GM21737 (cell line): ENCODE data around the gene RAB11A.

Experiments used
- ATAC-seq: cut with Tn5 transposase; IDR thresholded peaks from one replicate; pipeline ENCODE4 v1.9.1; 2021; ENCODE audit warnings: mild to moderate bottlenecking, moderate library complexity; ENCODE audit not compliant: unreplicated experiment

Gene RAB11A

DNA sequence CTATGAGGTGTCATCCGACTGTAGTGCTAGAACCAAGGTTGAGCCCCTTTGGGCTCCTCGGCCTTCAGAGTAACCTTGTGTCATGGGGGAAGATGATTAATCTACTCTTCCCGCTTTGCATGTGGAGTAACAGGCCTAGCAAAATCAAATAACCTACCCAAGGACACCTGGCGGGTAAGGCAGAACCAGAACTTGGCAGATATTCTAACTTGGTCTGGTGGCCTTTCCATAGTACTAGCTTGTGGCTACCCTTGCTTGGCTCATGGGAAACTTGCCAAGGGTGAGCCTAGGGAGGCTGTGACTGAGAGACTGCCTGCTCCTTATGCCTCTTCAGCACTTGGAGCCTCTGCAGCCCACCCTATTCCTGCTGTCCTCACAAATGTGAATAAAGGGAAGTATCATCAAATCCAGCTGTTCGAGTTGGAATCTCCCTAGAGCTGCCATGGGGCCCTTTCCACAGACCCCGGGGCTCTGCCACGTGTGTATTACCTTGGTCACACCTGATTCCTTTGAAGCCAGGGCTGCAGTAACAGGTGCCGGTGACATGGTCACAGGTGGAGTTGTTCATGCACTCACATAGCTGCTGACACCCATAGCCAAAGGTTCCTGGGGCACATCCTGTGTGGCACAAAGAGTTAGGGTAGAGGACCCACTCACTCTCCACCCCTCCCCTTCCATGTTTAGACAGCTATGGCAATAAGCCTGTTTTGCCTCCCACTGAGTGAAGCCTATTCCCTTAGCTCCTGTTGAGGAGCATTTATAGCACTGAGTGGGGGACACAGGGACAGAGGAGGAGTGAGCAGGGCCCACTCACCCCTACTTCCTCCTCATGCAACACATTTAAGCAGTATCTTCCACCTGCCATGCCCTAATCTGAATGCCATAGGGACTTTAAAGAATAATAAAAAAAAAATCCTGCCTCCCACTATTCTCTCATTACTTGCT is 46.0 kb downstream of the RAB11A start:
- no peak for ATAC-seq

GRCh38 chr15:65916041-65916663 is 46.9 kb downstream of the RAB11A start:
- ATAC-seq, result no peak

- ATAC-seq, result peak; percentile 39
These were observed 47.5 kb downstream of the RAB11A start for GRCh38 chr15:65916664-65917406.

DNA sequence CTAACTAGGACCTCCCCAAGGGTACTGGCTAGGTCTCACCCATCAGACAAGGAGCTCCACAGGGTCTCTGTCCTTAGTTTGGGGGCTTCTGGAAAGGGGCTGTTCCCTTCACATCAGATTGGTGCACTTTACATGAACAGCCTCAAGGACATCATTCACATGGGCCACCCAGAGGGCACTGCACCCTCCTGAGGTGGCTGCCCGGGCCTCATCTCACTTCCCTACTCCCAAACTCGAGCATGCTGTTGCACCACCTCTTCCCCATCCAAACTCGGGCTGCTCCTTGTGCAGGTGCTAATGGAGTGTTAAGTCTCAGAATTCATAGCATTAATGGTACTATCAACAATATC is 48.1 kb downstream of the RAB11A start:
- no peak for ATAC-seq

DNA sequence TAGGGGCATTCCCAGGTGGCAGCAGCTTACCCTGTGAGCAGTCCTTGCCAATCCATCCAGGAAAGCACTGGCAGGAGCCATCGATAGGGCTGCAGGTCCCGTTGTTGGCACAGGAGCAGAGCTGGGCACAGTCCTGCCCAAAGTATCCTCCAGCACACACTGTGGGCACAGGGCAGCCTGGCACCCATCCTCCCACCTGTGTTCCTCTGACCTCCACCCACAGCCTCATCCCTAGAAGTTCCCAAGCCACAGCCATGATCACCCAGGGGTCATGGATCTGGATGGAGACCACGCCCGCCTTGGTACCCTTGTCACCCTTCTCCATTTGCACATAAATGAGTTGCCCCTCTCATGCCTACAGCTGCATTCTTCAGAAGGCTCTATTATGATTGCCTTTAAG is 48.6 kb downstream of the RAB11A start:
- ATAC-seq, result no peak

DNA sequence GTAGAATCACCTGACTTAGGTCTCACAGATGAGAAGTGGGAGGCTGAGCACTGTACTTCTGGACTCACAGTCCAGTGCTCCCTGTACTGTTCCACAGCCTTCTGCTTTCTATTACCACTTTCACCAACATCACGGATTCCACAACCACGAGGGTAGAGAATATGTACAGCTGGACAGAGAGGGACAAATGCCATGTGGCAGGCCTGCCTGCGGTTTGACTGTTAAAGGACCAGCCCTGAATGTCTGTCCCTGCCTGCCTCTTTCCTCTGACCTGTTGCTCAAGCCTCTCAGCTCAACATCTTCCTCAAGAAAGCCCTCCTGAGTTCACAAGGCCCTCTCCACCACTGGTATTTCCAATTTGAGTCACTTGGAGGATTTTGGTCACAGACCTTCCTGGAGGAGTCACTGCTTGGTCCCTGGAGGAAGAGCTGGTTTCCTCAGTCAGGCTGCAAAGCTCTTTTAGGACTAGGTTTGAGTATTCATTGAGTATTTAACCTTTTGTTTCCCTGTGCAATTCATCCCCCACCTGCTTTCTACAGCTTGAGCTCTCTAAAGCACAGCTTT is 49.1 kb downstream of the RAB11A start:
- ATAC-seq, result no peak

DNA sequence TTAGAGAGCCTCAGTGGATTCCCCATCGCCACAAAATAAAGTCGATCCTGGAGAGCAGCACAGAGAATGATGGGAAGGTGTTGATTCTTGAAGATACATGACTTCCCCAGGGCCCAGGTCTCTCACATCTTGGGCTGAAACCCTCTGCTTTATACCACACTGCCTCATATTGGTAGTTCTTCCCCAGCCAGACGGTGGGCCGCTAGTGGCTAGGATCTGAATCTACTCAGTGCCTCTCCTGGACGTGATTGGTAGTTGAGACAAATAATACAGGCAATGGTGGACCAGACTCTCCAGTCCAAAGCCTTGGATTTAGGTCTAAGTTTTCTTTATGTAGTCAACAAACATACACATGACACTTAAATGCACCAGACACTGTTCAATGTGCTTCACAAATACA is 49.7 kb downstream of the RAB11A start:
- ATAC-seq, result no peak

- ATAC-seq, result no peak
These were observed 50.1 kb downstream of the RAB11A start for GRCh38 chr15:65919353-65919752.

DNA sequence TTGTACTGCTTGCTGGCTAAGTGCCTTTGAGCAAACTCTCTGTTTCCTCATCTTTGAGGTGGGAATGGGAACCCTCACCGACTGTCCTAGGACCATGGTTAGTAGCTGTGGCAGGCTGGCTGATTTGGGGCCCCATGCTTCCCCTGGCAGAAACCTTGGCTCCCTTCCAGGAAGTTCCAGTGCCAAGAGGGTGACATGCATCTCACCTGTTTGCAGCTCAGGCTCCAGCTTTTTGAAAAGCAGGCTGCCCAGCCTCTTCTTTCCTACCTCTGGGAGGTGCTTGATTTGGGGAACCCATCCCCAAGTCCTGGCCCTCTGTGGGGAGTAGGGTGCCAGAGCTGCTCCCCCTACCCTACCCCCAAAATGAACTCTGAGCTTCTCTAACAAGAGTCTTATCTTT is 50.8 kb downstream of the RAB11A start:
- no peak for ATAC-seq

DNA sequence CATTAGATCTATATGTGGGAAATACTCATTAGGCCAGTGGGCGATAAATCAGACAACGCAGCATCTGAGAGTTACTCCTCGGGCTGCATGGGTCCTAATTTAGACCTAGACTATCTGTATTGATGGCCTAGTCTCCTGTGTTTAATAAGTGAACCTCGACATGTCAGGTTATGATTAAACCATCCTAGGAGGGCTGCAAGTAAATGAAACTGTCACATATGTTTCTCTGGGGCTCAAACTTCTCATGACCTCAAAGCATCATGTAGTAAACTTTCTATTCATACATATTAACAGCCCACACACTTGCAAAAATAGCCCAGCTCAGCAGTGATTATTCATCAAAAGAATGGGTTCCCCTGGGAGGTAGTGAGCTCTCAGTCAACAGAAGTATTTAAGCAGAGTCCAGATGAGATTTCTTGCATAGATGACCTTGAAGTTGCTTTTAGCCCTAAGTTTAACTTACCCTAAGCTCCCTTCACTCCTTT is 51.6 kb downstream of the RAB11A start:
- no peak for ATAC-seq

- no peak for ATAC-seq
These were observed 52.5 kb downstream of the RAB11A start for GRCh38 chr15:65921780-65922179.

DNA sequence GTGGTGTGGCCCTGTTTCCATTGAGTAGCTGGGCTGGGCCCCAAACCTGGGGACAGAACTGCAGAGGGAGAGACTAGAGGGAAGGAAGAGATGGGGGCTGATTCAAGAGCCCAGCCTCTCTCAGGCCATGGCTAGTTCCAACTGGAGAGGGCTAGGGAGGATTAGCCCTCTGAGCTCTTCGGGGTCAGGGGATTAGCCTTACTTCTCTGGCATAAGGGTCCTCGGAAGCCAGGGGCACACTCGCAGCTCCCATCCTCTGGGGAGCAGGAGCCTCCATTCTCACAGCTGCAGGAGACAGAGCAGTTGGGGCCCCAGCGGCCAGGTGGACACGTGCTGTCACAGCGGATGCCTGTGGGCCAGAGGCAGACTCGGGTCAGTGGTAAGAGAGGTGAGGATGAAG is 53.3 kb downstream of the RAB11A start:
- ATAC-seq, result no peak

DNA sequence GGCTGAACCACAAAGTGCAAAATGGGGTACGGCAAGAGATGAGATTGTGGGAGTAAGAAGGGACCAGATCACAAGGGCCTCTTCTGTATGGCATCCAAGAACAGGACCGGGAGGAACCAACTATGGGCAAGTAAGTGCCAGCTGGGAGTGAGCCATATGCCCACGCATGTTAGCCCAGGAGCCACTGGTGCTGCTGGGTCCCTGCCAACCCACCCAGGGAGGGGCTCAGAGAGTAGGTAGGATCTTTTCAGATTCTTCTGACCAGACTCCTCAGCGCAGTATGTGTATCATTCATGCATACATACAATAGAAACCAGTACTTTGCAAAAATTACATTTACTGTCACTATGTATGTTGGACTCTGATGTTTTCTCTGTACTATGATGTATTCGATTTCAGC is 54.0 kb downstream of the RAB11A start:
- ATAC-seq, result no peak

DNA sequence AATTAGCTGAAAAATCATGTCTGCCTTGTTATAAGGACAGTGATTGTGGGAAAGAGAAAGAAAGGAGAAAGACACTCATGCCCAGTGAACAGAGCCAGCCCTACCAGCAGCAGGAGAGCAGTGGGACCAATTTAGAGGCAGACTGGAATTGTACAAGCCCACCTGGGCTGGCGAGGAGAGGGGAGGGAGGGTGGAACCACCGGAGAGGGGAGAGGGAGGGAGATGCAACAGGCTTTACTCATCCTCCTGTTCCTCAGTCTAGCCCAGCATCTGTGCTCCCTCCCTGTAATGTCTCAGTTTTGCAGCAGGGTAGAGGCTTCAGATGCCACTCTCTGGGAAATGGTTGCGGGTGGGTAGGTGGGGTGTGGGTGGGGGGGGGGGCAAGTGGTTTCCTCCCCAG is 54.7 kb downstream of the RAB11A start:
- no peak for ATAC-seq

- ATAC-seq, result no peak
These were observed 56.0 kb downstream of the RAB11A start for GRCh38 chr15:65925338-65925737.

DNA sequence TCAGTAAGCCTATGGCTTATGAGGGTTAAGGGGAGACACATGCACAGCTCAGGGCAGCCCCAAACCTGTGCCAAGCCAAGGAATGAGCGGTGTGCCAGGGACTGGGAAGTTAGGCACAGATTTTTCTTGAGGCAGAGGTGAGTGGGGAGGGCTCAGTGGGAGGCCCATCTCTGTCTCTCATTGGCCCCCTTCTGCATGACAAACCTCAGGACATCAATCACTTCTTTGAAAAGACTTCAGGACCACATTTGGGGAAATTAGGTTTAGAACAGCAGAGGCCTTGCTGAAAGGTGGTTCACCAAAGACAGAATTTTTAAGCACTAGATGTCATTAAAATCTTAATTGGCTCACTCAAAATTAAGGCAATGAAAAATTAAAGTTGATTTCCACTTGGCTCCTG is 57.2 kb downstream of the RAB11A start:
- ATAC-seq, result no peak

- ATAC-seq, result peak; percentile 43
These were observed 57.6 kb downstream of the RAB11A start for GRCh38 chr15:65926899-65927298.

GRCh38 chr15:65927545-65927944 is 58.3 kb downstream of the RAB11A start:
- no peak for ATAC-seq

GRCh38 chr15:65929573-65929972 is 60.3 kb downstream of the RAB11A start:
- no peak for ATAC-seq

GRCh38 chr15:65930134-65930533 is 60.8 kb downstream of the RAB11A start:
- no peak for ATAC-seq

- no peak for ATAC-seq
These were observed 61.9 kb downstream of the RAB11A start for GRCh38 chr15:65931221-65931620.
